H9 (cell line): ENCODE measurements around the gene PTPRJ. TPM values are rescaled to one million over a fixed set of nuclear protein-coding genes. Genes with fewer than 3 reads are reported as not detected.
"Not testable (repeated sequence)": the region's sequence is repeated elsewhere in the genome, so short reads cannot be mapped to it uniquely, and the experiment has no call there.

ENCODE experiments used
- DNase-seq: peaks from one replicate; pipeline ENCODE4 v3.0.0-alpha.2; 2017
- H2AFZ ChIP-seq: one replicate; pipeline ENCODE4 v1.6.1; 2013; ENCODE audit warnings: mild to moderate bottlenecking, low read length, control low read depth, moderate library complexity
- H2AK5ac ChIP-seq: 2 replicates; pipeline ENCODE4 v1.6.1; 2013; ENCODE audit warnings: low read length, control low read depth, mixed read lengths; ENCODE audit not compliant: insufficient read length
- H2BK120ac ChIP-seq: one replicate; pipeline ENCODE4 v1.6.1; 2013; ENCODE audit warnings: low read depth, mild to moderate bottlenecking, low read length, control low read depth, inconsistent platforms; ENCODE audit not compliant: poor library complexity, severe bottlenecking
- H2BK12ac ChIP-seq: 2 replicates; pipeline ENCODE4 v1.6.1; 2013; ENCODE audit warnings: low read length, control low read depth, mixed read lengths, low read depth; ENCODE audit not compliant: insufficient read length
- H2BK15ac ChIP-seq: 2 replicates; pipeline ENCODE4 v1.6.1; 2013; ENCODE audit warnings: low read depth, low read length, control low read depth
- H2BK20ac ChIP-seq: one replicate; pipeline ENCODE4 v1.6.1; 2013; ENCODE audit warnings: low read depth, mild to moderate bottlenecking, low read length, control low read depth, inconsistent platforms; ENCODE audit not compliant: poor library complexity, severe bottlenecking
- H2BK5ac ChIP-seq: 2 replicates; pipeline ENCODE4 v1.6.1; 2013; ENCODE audit warnings: low read length, control low read depth, mixed read lengths; ENCODE audit not compliant: insufficient read length
- H3K14ac ChIP-seq: 2 replicates; pipeline ENCODE4 v1.6.1; 2013; ENCODE audit warnings: low read length, control low read depth; ENCODE audit not compliant: insufficient read depth
- H3K18ac ChIP-seq: 2 replicates; pipeline ENCODE4 v1.6.1; 2013; ENCODE audit warnings: low read depth, mild to moderate bottlenecking, mixed read lengths, low read length, control low read depth; ENCODE audit not compliant: insufficient read length
- H3K23ac ChIP-seq: 2 replicates; pipeline ENCODE4 v1.6.1; 2013; ENCODE audit warnings: low read length, control low read depth, mixed read lengths, low read depth; ENCODE audit not compliant: insufficient read length
- H3K23me2 ChIP-seq: 2 replicates; pipeline ENCODE4 v1.6.1; 2013; ENCODE audit warnings: low read depth, mild to moderate bottlenecking, mixed read lengths, low read length, control low read depth; ENCODE audit not compliant: insufficient read length, poor library complexity, severe bottlenecking
- H3K27ac ChIP-seq: 2 replicates; pipeline ENCODE4 v1.5.1; 2013; ENCODE audit warnings: low read length, control low read depth, mixed read lengths, low read depth; ENCODE audit not compliant: insufficient read length
- H3K27me3 ChIP-seq: 2 replicates; pipeline ENCODE4 v1.6.1; 2013; ENCODE audit warnings: low read length, control low read depth, inconsistent platforms; ENCODE audit not compliant: insufficient read depth
- H3K4ac ChIP-seq: 2 replicates; pipeline ENCODE4 v1.6.1; 2013; ENCODE audit warnings: low read depth, mild to moderate bottlenecking, control low read depth, inconsistent platforms, low read length, moderate library complexity
- H3K4me1 ChIP-seq: 2 replicates; pipeline ENCODE4 v1.6.1; 2013; ENCODE audit warnings: low read length, control low read depth, inconsistent platforms; ENCODE audit not compliant: insufficient read depth
- H3K4me2 ChIP-seq: 2 replicates; pipeline ENCODE4 v1.6.1; 2013; ENCODE audit warnings: low read length, control low read depth, mixed read lengths; ENCODE audit not compliant: insufficient read length, insufficient read depth
- H3K56ac ChIP-seq: 2 replicates; pipeline ENCODE4 v1.6.1; 2013; ENCODE audit warnings: low read depth, mild to moderate bottlenecking, mixed read lengths, low read length, control low read depth; ENCODE audit not compliant: insufficient read length
- H3K79me1 ChIP-seq: 2 replicates; pipeline ENCODE4 v1.6.1; 2013; ENCODE audit warnings: low read depth, mild to moderate bottlenecking, moderate library complexity, low read length, control low read depth, inconsistent platforms; ENCODE audit not compliant: insufficient read depth, poor library complexity, severe bottlenecking
- H3K79me2 ChIP-seq: 2 replicates; pipeline ENCODE4 v1.6.1; 2013; ENCODE audit warnings: low read length, control low read depth, inconsistent platforms; ENCODE audit not compliant: insufficient read depth
- H3K9ac ChIP-seq: 2 replicates; pipeline ENCODE4 v1.6.1; 2013; ENCODE audit warnings: low read length, control low read depth, mixed read lengths; ENCODE audit not compliant: insufficient read length; ENCODE audit errors: extremely low read depth
- H3K9me3 ChIP-seq: one replicate; pipeline ENCODE4 v1.6.1; 2013; ENCODE audit warnings: low read depth, low read length, inconsistent platforms; ENCODE audit not compliant: control insufficient read depth
- H3T11ph ChIP-seq: one replicate; pipeline ENCODE4 v1.6.1; 2013; ENCODE audit warnings: mild to moderate bottlenecking, low read length, control low read depth, inconsistent platforms
- H4K20me1 ChIP-seq: one replicate; pipeline ENCODE4 v1.6.1; 2013; ENCODE audit not compliant: control insufficient read depth, insufficient read length, insufficient read depth
- H4K5ac ChIP-seq: 2 replicates; pipeline ENCODE4 v1.6.1; 2013; ENCODE audit warnings: low read depth, mild to moderate bottlenecking, mixed read lengths, low read length, control low read depth; ENCODE audit not compliant: insufficient read length
- H4K8ac ChIP-seq: replicated peaks from 2 replicates; pipeline ENCODE4 v1.6.1; 2013; ENCODE audit warnings: low read length, control low read depth, mixed read lengths, low read depth; ENCODE audit not compliant: insufficient read length
- H4K91ac ChIP-seq: 2 replicates; pipeline ENCODE4 v1.6.1; 2013; ENCODE audit warnings: low read depth, mild to moderate bottlenecking, moderate library complexity, mixed read lengths, low read length, control low read depth; ENCODE audit not compliant: insufficient read length
- H3K27ac Mint-ChIP-seq, 3 experiments: 2 replicates in 2 of 3; 3 replicates in 1 of 3; pipeline ENCODE4 v1.8.0; 2020 to 2021; ENCODE audit warnings: mixed read lengths in 3 of 3, mild to moderate bottlenecking in 1 of 3, moderate library complexity in 1 of 3
- H3K27me3 Mint-ChIP-seq: 2 replicates; pipeline ENCODE4 v1.8.0; 2021; ENCODE audit warnings: low read depth, mild to moderate bottlenecking, moderate library complexity, mixed read lengths
- H3K36me3 Mint-ChIP-seq, 3 experiments: 2 replicates in 2 of 3; 3 replicates in 1 of 3; pipeline ENCODE4 v1.8.0; 2020 to 2021; ENCODE audit warnings: low read depth in 3 of 3, mixed read lengths in 3 of 3; ENCODE audit not compliant: insufficient read depth in 1 of 3
- H3K4me1 Mint-ChIP-seq, 2 experiments: 2 replicates each; pipeline ENCODE4 v1.8.0; 2020; ENCODE audit warnings: mixed read lengths in 2 of 2
- H3K4me3 Mint-ChIP-seq, 2 experiments: 2 replicates in 1 of 2; 3 replicates in 1 of 2; pipeline ENCODE4 v1.8.0; 2020 to 2021; ENCODE audit warnings: mild to moderate bottlenecking in 2 of 2, mixed read lengths in 2 of 2, moderate library complexity in 1 of 2
- H3K9me3 Mint-ChIP-seq, 2 experiments: 2 replicates in 1 of 2; 3 replicates in 1 of 2; pipeline ENCODE4 v1.8.0; 2020; ENCODE audit warnings: mild to moderate bottlenecking in 2 of 2, mixed read lengths in 2 of 2, moderate library complexity in 1 of 2
- CTCF ChIP-seq: fragments of 200-600 bp; sonication (generic); conservative IDR thresholded peaks from 3 replicates; pipeline ENCODE4 v1.8.0; 2021; ENCODE audit warnings: antibody characterized with exemption, mild to moderate bottlenecking
- WGBS: extraction: QIAGEN DNeasy Blood & Tissue Kit; methylation state at CpG from one replicate; pipeline ENCODE4 v1.1.7; 2013; ENCODE audit warnings: missing lambda C conversion rate, low lambda C conversion rate, mixed read lengths; ENCODE audit not compliant: insufficient read length; ENCODE audit errors: extremely low coverage; 5-methylcytosine and 5-hydroxymethylcytosine counted together
- total RNA-seq: library from RNA; stranded (reverse); gene quantifications from 2 replicates; pipeline ENCODE4 v1.2.1, GENCODE V29; 2021

PTPRJ gene
- total RNA-seq, 1 experiment from 2014 or later, result 10.6 TPM

DNA sequence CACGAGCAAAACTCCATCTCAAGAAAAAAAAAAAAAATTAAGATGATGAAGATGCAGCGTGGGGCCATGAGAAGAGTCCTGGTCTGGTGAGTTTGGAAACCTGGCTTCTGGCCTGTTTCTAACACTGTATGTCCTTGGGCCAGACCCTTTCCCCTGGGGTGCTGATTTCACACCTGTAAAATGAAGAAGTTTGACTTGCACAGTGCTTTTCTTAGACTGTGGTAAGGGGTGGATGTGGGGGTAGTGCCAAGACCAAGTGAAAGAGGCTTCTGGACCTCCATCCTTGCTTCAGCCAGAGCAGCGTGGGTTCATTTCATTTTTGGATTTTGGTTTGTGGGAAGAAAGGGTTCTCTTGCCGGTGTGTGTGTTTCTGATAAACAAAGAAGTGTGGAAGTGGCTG is 42.1 kb downstream of the PTPRJ start:
- H3K9me3 ChIP-seq, result no peaks in the 10 kb centered on the region
- H2BK120ac ChIP-seq, result no peak overlapping the region
- no peak overlapping the region for H4K8ac ChIP-seq
- H2BK20ac ChIP-seq, result no peak overlapping the region
- H3K9ac ChIP-seq, result no peak overlapping the region
- H3K27me3 ChIP-seq, result no peaks in the 10 kb centered on the region; the same call in 1 of the 2 replicates
- H3K56ac ChIP-seq, result no peak overlapping the region
- Mint-ChIP-seq H3K36me3 (no peaks in the 10 kb centered on the region; a peak in 1 of 7 replicates), H3K4me1 (peaks cover 45 to 60% of the 10 kb centered on the region in 2 experiments), H3K27ac (peak overlapping the region in 1 of 3 experiments; percentile 8; a peak in 2 of 7 replicates), H3K9me3 (no peaks in the 10 kb centered on the region; a peak in 1 of 5 replicates), H3K27me3 (no peaks in the 10 kb centered on the region; the same call in 1 of the 2 replicates), H3K4me3 (no peak overlapping the region)
- H3T11ph ChIP-seq, result no peak overlapping the region
- H2BK5ac ChIP-seq, result no peak overlapping the region
- no peak overlapping the region for H3K27ac ChIP-seq
- no peak overlapping the region for H2BK12ac ChIP-seq
- no peak for TF ChIP-seq CTCF
- no peak for DNase-seq
- no peak overlapping the region for H2AK5ac ChIP-seq
- H3K18ac ChIP-seq, result no peak overlapping the region
- H3K4me2 ChIP-seq, result no peak overlapping the region
- peaks cover 4% of the 10 kb centered on the region; the same call in 1 of the 2 replicates for H3K4me1 ChIP-seq
- H3K23ac ChIP-seq, result no peak overlapping the region
- H2BK15ac ChIP-seq, result no peak overlapping the region
- no peak overlapping the region for H2AFZ ChIP-seq
- H3K79me1 ChIP-seq, result no peaks in the 10 kb centered on the region
- peaks cover 4% of the 10 kb centered on the region for H4K20me1 ChIP-seq
- no peaks in the 10 kb centered on the region for H3K23me2 ChIP-seq
- H4K91ac ChIP-seq, result no peak overlapping the region
- H3K4ac ChIP-seq, result no peak overlapping the region
- no peaks in the 10 kb centered on the region for H3K79me2 ChIP-seq
- no CpG with 5 or more reads among the region's 4 CpGs for WGBS
- no peak overlapping the region for H3K14ac ChIP-seq
- H4K5ac ChIP-seq, result no peak overlapping the region

GRCh38 chr11:48023608-48024007 is 43.2 kb downstream of the PTPRJ start:
- H2AK5ac ChIP-seq, H3K27me3 ChIP-seq, H3K9ac ChIP-seq, H3K4me2 ChIP-seq, H3K27ac ChIP-seq, H3K4me1 ChIP-seq, H4K20me1 ChIP-seq, H3K36me3 Mint-ChIP-seq, H3K9me3 Mint-ChIP-seq, H3K23me2 ChIP-seq, H3K4me3 Mint-ChIP-seq, H2BK15ac ChIP-seq, H3K18ac ChIP-seq, H3K27me3 Mint-ChIP-seq, H3K79me2 ChIP-seq, H2BK20ac ChIP-seq, H3K27ac Mint-ChIP-seq, H4K8ac ChIP-seq, H4K5ac ChIP-seq, H3K4ac ChIP-seq, H2BK5ac ChIP-seq, H3K9me3 ChIP-seq, DNase-seq, H2BK120ac ChIP-seq, H4K91ac ChIP-seq, H3T11ph ChIP-seq, H3K14ac ChIP-seq, H2AFZ ChIP-seq, H3K56ac ChIP-seq, H3K23ac ChIP-seq, H3K79me1 ChIP-seq, H2BK12ac ChIP-seq: not testable (repeated sequence)
- H3K4me1 Mint-ChIP-seq, result peaks cover 33 to 49% of the 10 kb centered on the region in 2 experiments
- no CpG with 5 or more reads among the region's 7 CpGs for WGBS
